Measurements from ENCODE around the gene DNAJC9.
A peak's percentile ranks its signal among the peaks of the same experiment; 100 is the strongest.

DNAJC9 gene

DNA sequence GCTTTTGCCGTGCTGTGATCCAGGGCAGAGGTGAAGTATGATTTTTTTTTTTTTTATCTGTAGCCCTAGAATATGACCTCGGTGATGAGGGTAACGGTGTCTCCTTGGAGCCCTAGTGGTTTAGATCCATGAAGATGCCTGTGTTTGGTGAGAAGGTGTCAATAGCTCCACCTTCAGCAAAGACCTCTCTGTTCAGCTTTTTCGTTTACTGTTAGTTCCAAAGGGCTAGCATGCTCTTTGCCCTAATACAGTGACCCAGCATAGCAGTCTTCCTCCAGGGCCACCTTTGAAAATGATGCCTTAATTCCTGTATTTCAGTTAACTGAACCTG, 6.1 kb upstream of the DNAJC9 start:
- H3K27ac ChIP-seq (ENCODE audit: low read length), result peak overlapping the region; percentile 73; the same call in 1 of the 2 replicates
- H3F3A ChIP-seq (ENCODE audit: insufficient read depth, low read length), result peaks cover 19% of the 10 kb centered on the region
- no peaks in the 10 kb centered on the region for H3K9me2 ChIP-seq (replicated peaks; ENCODE audit: insufficient read depth, low read length)
- H3K4me2 ChIP-seq (ENCODE audit: low read depth, low read length), result peak overlapping the region; percentile 60
- H4K20me1 ChIP-seq (ENCODE audit: insufficient read depth, low read length), result no peaks in the 10 kb centered on the region
- peak overlapping the region; percentile 87 for H3K4me3 ChIP-seq (ENCODE audit: low read length)
- no peaks in the 10 kb centered on the region for H3K9me3 ChIP-seq (replicated peaks; ENCODE audit: insufficient read depth, low read length)
- H3K79me2 ChIP-seq (ENCODE audit: low read length), result peaks cover 50% of the 10 kb centered on the region
- TF ChIP-seq, protein P1, sequence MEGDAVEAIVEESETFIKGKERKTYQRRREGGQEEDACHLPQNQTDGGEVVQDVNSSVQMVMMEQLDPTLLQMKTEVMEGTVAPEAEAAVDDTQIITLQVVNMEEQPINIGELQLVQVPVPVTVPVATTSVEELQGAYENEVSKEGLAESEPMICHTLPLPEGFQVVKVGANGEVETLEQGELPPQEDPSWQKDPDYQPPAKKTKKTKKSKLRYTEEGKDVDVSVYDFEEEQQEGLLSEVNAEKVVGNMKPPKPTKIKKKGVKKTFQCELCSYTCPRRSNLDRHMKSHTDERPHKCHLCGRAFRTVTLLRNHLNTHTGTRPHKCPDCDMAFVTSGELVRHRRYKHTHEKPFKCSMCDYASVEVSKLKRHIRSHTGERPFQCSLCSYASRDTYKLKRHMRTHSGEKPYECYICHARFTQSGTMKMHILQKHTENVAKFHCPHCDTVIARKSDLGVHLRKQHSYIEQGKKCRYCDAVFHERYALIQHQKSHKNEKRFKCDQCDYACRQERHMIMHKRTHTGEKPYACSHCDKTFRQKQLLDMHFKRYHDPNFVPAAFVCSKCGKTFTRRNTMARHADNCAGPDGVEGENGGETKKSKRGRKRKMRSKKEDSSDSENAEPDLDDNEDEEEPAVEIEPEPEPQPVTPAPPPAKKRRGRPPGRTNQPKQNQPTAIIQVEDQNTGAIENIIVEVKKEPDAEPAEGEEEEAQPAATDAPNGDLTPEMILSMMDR (IDR thresholded peaks at IDR 0.05; ENCODE audit: low read length), result peak; percentile 20
- TF ChIP-seq EZH2 (optimal IDR thresholded peaks at IDR 0.05; ENCODE audit: low read depth, low read length), result no peak
- peak overlapping the region; percentile 82 for H2AFZ ChIP-seq (ENCODE audit: low read length)
- H3K9ac ChIP-seq (ENCODE audit: low read length), result peak overlapping the region; percentile 94
- H3K4me1 ChIP-seq (ENCODE audit: low read length), result peaks cover 13% of the 10 kb centered on the region
- no peaks in the 10 kb centered on the region for H3K27me3 ChIP-seq (replicated peaks; ENCODE audit: insufficient read depth, low read length)
- peak; percentile 48 for DNase-seq
- H3K36me3 ChIP-seq (replicated peaks; ENCODE audit: insufficient read depth, low read length), result no peaks in the 10 kb centered on the region

DNA sequence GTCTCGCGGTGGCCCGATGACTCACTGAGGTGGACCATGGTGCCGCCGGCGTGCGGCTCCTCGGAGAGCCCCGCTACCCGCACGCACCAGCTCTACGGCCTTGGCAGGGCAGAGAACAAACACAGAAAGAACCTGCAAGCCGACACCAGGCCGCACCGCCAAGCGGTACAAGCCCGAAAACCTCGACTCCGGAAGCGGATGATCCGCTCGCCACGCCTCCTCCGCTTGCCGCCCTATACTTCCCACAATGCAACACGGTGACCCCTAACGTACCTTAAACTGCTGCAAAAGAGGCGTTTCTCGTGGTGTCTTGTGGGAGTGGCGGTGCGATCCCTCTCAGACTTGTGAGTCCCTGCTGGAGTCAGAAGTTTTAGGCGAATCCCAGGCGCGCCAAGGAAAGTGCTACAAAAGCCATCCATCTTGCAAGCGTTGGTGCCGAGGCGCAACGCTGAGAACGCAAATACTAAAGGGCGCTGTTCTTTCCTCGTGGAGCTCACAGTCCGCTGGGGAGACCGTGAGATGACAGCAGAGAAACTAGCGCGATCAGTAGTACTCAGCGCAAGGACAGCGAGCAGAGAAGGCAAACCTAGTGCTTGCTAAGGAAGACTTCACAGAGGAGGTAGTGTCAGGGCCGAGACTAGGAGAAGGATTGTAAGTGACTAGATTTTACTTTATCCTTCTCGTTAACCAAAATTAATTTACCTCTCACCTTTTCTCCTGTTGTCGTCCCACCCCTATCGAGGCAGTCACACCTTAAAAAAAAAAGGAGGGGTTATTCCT, 5.6 kb upstream of the DNAJC9 start, which contains the start of gene MRPS16:
Gene MRPS16 (minus strand): TSS at position 200 of the 780 bp plus-strand sequence. CDS start 162 bp downstream, at position 38.
- Histone ChIP-seq H3K27ac (ENCODE audit: low read length) (peak within 1 kb of the TSS; percentile 73), H3K27me3 (replicated peaks; ENCODE audit: insufficient read depth, low read length) (no peaks in the 10 kb centered on the region), H2AFZ (ENCODE audit: low read length) (peak within 1 kb of the TSS; percentile 82), H3K9me3 (replicated peaks; ENCODE audit: insufficient read depth, low read length) (no peaks in the 10 kb centered on the region), H3K36me3 (replicated peaks; ENCODE audit: insufficient read depth, low read length) (no peaks in the 10 kb centered on the region), H3K4me1 (ENCODE audit: low read length) (peaks cover 18% of the 10 kb centered on the region), H3K4me2 (ENCODE audit: low read depth, low read length) (peak within 1 kb of the TSS; percentile 97), H3K9ac (ENCODE audit: low read length) (peak within 1 kb of the TSS; percentile 94), H3F3A (ENCODE audit: insufficient read depth, low read length) (peaks cover 23% of the 10 kb centered on the region), H4K20me1 (ENCODE audit: insufficient read depth, low read length) (no peaks in the 10 kb centered on the region), H3K4me3 (ENCODE audit: low read length) (peak within 1 kb of the TSS; percentile 87), H3K9me2 (replicated peaks; ENCODE audit: insufficient read depth, low read length) (no peaks in the 10 kb centered on the region), H3K79me2 (ENCODE audit: low read length) (peaks cover 50% of the 10 kb centered on the region)
- TF ChIP-seq EZH2 (optimal IDR thresholded peaks at IDR 0.05; ENCODE audit: low read depth, low read length) (no peak), EZH2phosphoT487 (IDR thresholded peaks at IDR 0.05; ENCODE audit: low read length) (no peak)
- TF ChIP-seq, protein P1 (IDR thresholded peaks at IDR 0.05; ENCODE audit: low read length), result no peak
- DNase-seq, result peak; percentile 96

DNA sequence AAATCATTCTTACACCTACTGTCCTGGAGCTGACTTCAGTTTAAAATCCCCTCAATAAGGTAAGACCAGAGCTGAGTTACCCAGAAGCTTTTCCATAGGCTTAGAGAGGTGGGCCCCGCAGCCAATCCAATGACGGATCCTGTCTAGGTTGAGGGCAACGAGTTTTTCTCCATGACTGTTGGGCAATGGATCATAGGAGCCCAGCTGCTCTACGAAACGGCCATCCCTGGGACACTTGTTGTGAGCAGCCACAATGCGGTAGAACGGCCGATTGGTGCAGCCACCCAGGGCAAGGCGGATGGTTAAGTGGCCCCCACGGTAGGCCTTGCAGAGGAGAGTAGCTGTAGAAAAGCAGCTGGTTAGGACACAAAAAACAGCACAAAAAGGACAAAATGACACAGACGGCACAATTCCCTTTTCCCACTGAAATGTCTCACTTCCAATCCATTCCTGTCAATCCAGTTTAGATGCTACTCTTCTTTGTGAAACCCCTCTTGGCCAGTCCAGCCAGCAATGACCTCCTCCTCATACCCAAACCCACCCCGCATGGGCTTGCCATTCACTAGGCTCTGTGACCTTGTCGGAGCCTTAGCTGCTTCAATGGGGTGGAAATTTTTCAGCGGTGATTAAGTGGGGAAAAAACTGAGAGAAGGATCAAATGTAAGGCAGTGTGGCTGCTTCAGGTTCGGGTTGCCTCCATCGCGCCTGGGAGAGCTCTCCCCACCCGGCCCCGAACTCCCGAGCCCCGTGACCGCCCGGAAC, 4.8 kb upstream of the DNAJC9 start:
- Histone ChIP-seq H3K4me1 (ENCODE audit: low read length) (peaks cover 18% of the 10 kb centered on the region), H3K79me2 (ENCODE audit: low read length) (peaks cover 50% of the 10 kb centered on the region), H3K9me2 (replicated peaks; ENCODE audit: insufficient read depth, low read length) (no peaks in the 10 kb centered on the region), H3F3A (ENCODE audit: insufficient read depth, low read length) (peaks cover 29% of the 10 kb centered on the region), H3K4me3 (ENCODE audit: low read length) (peak overlapping the region; percentile 87), H3K9ac (ENCODE audit: low read length) (peak overlapping the region; percentile 94), H3K9me3 (replicated peaks; ENCODE audit: insufficient read depth, low read length) (no peaks in the 10 kb centered on the region), H3K27ac (ENCODE audit: low read length) (peak overlapping the region; percentile 73; the same call in 1 of the 2 replicates), H3K27me3 (replicated peaks; ENCODE audit: insufficient read depth, low read length) (no peaks in the 10 kb centered on the region), H4K20me1 (ENCODE audit: insufficient read depth, low read length) (no peaks in the 10 kb centered on the region), H3K36me3 (replicated peaks; ENCODE audit: insufficient read depth, low read length) (no peaks in the 10 kb centered on the region), H2AFZ (ENCODE audit: low read length) (peak overlapping the region; percentile 66), H3K4me2 (ENCODE audit: low read depth, low read length) (peak overlapping the region; percentile 97)
- TF ChIP-seq, protein P1 (IDR thresholded peaks at IDR 0.05; ENCODE audit: low read length), result no peak
- no peak for TF ChIP-seq EZH2phosphoT487 (IDR thresholded peaks at IDR 0.05; ENCODE audit: low read length)
- TF ChIP-seq EZH2 (optimal IDR thresholded peaks at IDR 0.05; ENCODE audit: low read depth, low read length), result no peak
- DNase-seq, result peak; percentile 10

Measured in MM.1S (cell line).